A673 (cell line): ENCODE measurements around the gene PPP1CC.

ENCODE experiments used
- CTCF ChIP-seq: fragments of 300-800, 200-600 bp; sonication (generic); conservative IDR thresholded peaks from 2 replicates; pipeline ENCODE4 v1.5.1; 2017; ENCODE audit warnings: low read depth, mild to moderate bottlenecking, antibody characterized with exemption, low read length, moderate library complexity, mixed read lengths
- EZH2 ChIP-seq: fragments of 200-600 bp; sonication (generic); IDR thresholded peaks from 2 replicates; pipeline ENCODE4 v1.6.1; 2017; ENCODE audit warnings: borderline replicate concordance, low read depth, mild to moderate bottlenecking, mixed read lengths, antibody characterized with exemption, low read length; ENCODE audit not compliant: poor library complexity, severe bottlenecking

GRCh38 chr12:110745542-110746284 is 3.0 kb upstream of the PPP1CC start:
- no peak for TF ChIP-seq CTCF
- no peak for TF ChIP-seq EZH2
